CD14-positive monocyte (primary cell): ENCODE measurements around the gene MACROD1. TPM values are rescaled to one million over a fixed set of nuclear protein-coding genes. Genes with fewer than 3 reads are reported as not detected.

Experiments used
- DNase-seq, 3 donors: peaks; one replicate each; pipeline ENCODE4 v3.0.0-alpha.2; 2011 to 2022
- H2AFZ ChIP-seq: 2 replicates; pipeline ENCODE4 v1.6.0; 2012; ENCODE audit warnings: mild to moderate bottlenecking, low read depth, low read length, inconsistent platforms; ENCODE audit not compliant: insufficient read depth, poor library complexity, severe bottlenecking
- H3K27ac ChIP-seq, 2 donors: 1 replicate in 1 of 2; 2 replicates in 1 of 2; pipeline ENCODE4 v1.5.1; 2012 to 2013; ENCODE audit warnings: low read length in 2 of 2, control low read depth in 1 of 2, inconsistent platforms in 1 of 2, low read depth in 1 of 2, mild to moderate bottlenecking in 1 of 2
- H3K27me3 ChIP-seq, 2 donors: one replicate each; pipeline versions ENCODE4 v1.6.0 to v1.6.1; 2011 to 2013; ENCODE audit warnings: low read length in 2 of 2; ENCODE audit not compliant: control insufficient read depth in 2 of 2, insufficient read depth in 2 of 2
- H3K36me3 ChIP-seq, 2 donors: replicated peaks in 1 of 2; 1 replicate in 1 of 2; 2 replicates in 1 of 2; pipeline versions ENCODE4 v1.5.1 to v1.6.1; 2012 to 2013; ENCODE audit warnings: low read length in 2 of 2, control low read depth in 1 of 2, inconsistent platforms in 1 of 2, mild to moderate bottlenecking in 1 of 2; ENCODE audit not compliant: insufficient read depth in 2 of 2, control insufficient read depth in 1 of 2
- H3K4me1 ChIP-seq, 2 donors: 1 replicate in 1 of 2; 2 replicates in 1 of 2; pipeline versions ENCODE4 v1.5.1 to v1.6.1; 2012 to 2013; ENCODE audit warnings: low read length in 2 of 2, control low read depth in 1 of 2, inconsistent platforms in 1 of 2, mild to moderate bottlenecking in 1 of 2, moderate library complexity in 1 of 2; ENCODE audit not compliant: insufficient read depth in 2 of 2, control insufficient read depth in 1 of 2
- H3K4me2 ChIP-seq: replicated peaks from 2 replicates; pipeline ENCODE3; 2012; ENCODE audit warnings: low read length, moderate library complexity, mild to moderate bottlenecking; ENCODE audit not compliant: poor library complexity, severe bottlenecking; ENCODE audit errors: extremely low read depth
- H3K4me3 ChIP-seq, 3 experiments: fragments of 200-600 bp in 1 of 3; sonication (generic) in 1 of 3; replicated peaks in 1 of 3; 1 replicate in 2 of 3; 2 replicates in 1 of 3; pipeline ENCODE4 v1.5.1; 2011 to 2013; ENCODE audit warnings: low read length in 3 of 3, mild to moderate bottlenecking in 3 of 3, control low read depth in 2 of 3, low read depth in 2 of 3, inconsistent platforms in 1 of 3, moderate library complexity in 1 of 3
- H3K79me2 ChIP-seq: 2 replicates; pipeline ENCODE4 v1.6.0; 2012; ENCODE audit warnings: mild to moderate bottlenecking, control low read depth, inconsistent platforms, low read length, moderate library complexity; ENCODE audit not compliant: insufficient read depth
- H3K9ac ChIP-seq: 2 replicates; pipeline ENCODE4 v1.6.0; 2017; ENCODE audit warnings: low read length, mild to moderate bottlenecking; ENCODE audit not compliant: insufficient read depth, poor library complexity, severe bottlenecking
- H3K9me3 ChIP-seq, 2 donors: replicated peaks in 1 of 2; 1 replicate in 1 of 2; 2 replicates in 1 of 2; pipeline versions ENCODE4 v1.5.1 to v1.6.1; 2012 to 2013; ENCODE audit warnings: low read length in 2 of 2, control low read depth in 1 of 2; ENCODE audit not compliant: control insufficient read depth in 1 of 2, insufficient read depth in 1 of 2
- H4K20me1 ChIP-seq: 2 replicates; pipeline ENCODE4 v1.6.0; 2012; ENCODE audit warnings: mild to moderate bottlenecking, low read length, control low read depth, moderate library complexity; ENCODE audit not compliant: insufficient read depth
- H3K27ac Mint-ChIP-seq, 7 donors: one replicate each; pipeline ENCODE4 v1.8.0; 2020; ENCODE audit warnings: mild to moderate bottlenecking in 7 of 7, mixed read lengths in 7 of 7, moderate library complexity in 6 of 7, inconsistent platforms in 2 of 7
- H3K27me3 Mint-ChIP-seq, 3 donors: one replicate each; pipeline ENCODE4 v1.8.0; 2021 to 2022; ENCODE audit warnings: low read depth in 3 of 3, mild to moderate bottlenecking in 3 of 3, mixed read lengths in 3 of 3, moderate library complexity in 3 of 3, inconsistent platforms in 1 of 3
- H3K36me3 Mint-ChIP-seq, 2 donors: one replicate each; pipeline ENCODE4 v1.8.0; 2020; ENCODE audit warnings: mixed read lengths in 2 of 2, inconsistent platforms in 1 of 2, mild to moderate bottlenecking in 1 of 2
- H3K4me1 Mint-ChIP-seq: one replicate; pipeline ENCODE4 v1.8.0; 2020; ENCODE audit warnings: mild to moderate bottlenecking, mixed read lengths
- H3K4me3 Mint-ChIP-seq, 2 donors: one replicate each; pipeline ENCODE4 v1.8.0; 2020; ENCODE audit warnings: mild to moderate bottlenecking in 2 of 2, mixed read lengths in 2 of 2, moderate library complexity in 1 of 2
- H3K9me3 Mint-ChIP-seq, 7 donors: one replicate each; pipeline ENCODE4 v1.8.0; 2020 to 2022; ENCODE audit warnings: mixed read lengths in 7 of 7, mild to moderate bottlenecking in 6 of 7, moderate library complexity in 6 of 7, inconsistent platforms in 2 of 7
- WGBS: methylation state at CpG from one replicate; pipeline ENCODE4 v1.1.5; 2013; ENCODE audit warnings: missing lambda C conversion rate; ENCODE audit not compliant: insufficient coverage; 5-methylcytosine and 5-hydroxymethylcytosine counted together
- intact Hi-C, 2 donors: fragments of 100-400 bp; cut with micrococcal nuclease; formaldehyde crosslinking; loops; one replicate each; pipeline versions ENCODE4 v1.15.0 to v1.15.1; 2023
- polyA plus RNA-seq, 3 donors: library from polyadenylated mRNA; depleted of rRNA in 1 of 3; unstranded in 2 of 3; stranded (reverse) in 1 of 3; fragments of 300-500 nt in 2 of 3; fragments of >200 nt in 1 of 3; fragmentation: Illumina TruSeq in 2 of 3; gene quantifications; 1 replicate in 2 of 3; 2 replicates in 1 of 3; pipeline ENCODE4 v1.2.3, GENCODE V29; 2012 to 2021
- TF ChIP-seq, protein P1 (sequence below): fragments of 200-600 bp; IDR thresholded peaks from one replicate; pipeline ENCODE4 v1.8.0; 2022; ENCODE audit warnings: antibody characterized with exemption, mild to moderate bottlenecking

MACROD1 gene
- polyA plus RNA-seq, 3 donors: 1.5 to 2.4 (median 2.2) TPM

DNA sequence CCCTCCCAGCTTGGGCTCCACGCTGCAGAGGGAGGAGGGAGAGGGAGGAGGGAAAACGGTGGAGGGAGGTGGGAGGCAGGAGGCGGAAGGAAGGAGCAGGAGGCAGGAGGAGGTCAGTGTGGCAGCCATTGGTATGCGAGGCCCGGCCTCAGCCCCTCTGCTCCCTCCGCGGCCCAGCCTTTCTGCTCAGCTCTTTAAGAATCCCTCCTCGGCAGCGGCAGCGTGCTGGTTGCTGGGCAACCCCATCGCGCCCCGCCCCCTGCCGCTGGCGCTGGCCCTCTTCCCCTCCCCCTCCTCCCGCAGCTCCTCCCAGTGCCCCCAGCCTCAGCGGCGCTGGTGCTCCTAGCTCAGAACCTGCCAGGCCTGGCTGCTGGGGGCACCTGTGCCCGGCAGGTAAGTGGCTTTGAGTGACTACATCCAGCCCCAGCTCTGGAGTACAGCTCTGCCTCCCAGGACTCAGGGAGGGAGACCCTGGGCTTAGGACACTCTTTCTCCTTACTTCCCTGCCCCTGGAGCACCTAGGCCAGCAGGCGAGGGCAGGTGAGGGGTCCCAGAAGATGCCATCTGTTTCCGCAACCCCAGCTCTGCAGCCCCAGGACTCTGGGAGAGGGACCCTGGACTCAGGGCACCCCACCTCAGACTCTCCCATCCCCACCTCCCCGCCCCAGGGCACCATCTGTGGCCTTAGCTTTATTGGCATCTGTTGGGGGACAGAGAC, 137.4 kb downstream of the MACROD1 start:
- no peaks in the 10 kb centered on the region for H3K79me2 ChIP-seq
- TF ChIP-seq, protein P1, sequence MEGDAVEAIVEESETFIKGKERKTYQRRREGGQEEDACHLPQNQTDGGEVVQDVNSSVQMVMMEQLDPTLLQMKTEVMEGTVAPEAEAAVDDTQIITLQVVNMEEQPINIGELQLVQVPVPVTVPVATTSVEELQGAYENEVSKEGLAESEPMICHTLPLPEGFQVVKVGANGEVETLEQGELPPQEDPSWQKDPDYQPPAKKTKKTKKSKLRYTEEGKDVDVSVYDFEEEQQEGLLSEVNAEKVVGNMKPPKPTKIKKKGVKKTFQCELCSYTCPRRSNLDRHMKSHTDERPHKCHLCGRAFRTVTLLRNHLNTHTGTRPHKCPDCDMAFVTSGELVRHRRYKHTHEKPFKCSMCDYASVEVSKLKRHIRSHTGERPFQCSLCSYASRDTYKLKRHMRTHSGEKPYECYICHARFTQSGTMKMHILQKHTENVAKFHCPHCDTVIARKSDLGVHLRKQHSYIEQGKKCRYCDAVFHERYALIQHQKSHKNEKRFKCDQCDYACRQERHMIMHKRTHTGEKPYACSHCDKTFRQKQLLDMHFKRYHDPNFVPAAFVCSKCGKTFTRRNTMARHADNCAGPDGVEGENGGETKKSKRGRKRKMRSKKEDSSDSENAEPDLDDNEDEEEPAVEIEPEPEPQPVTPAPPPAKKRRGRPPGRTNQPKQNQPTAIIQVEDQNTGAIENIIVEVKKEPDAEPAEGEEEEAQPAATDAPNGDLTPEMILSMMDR: no peak
- H3K9me3 ChIP-seq: no peaks in the 10 kb centered on the region
- peak overlapping the region; percentile 59 for H3K9ac ChIP-seq
- no peaks in the 10 kb centered on the region for H3K9me3 Mint-ChIP-seq
- peaks cover 0 to 8% of the 10 kb centered on the region in 2 donors for H3K27me3 ChIP-seq
- peak overlapping the region; percentile 85 for H2AFZ ChIP-seq
- peak overlapping the region; percentile 94 for H3K4me2 ChIP-seq
- H3K4me3 ChIP-seq: peak overlapping the region; percentile 3 to 80 (median 41)
- WGBS: 10% methylated on average over 17 of the region's 22 CpGs
- peaks cover 23% of the 10 kb centered on the region for H3K4me1 Mint-ChIP-seq
- peak in 2 of 3 donors; percentile 8 to 16 for DNase-seq
- H4K20me1 ChIP-seq: no peaks in the 10 kb centered on the region
- peak overlapping the region; percentile 41 to 63 for H3K4me3 Mint-ChIP-seq
- peaks cover 12 to 16% (median 13%) of the 10 kb centered on the region in 3 donors for H3K27me3 Mint-ChIP-seq
- no peak overlapping the region for H3K27ac Mint-ChIP-seq
- H3K27ac ChIP-seq: peak overlapping the region; percentile 67 to 73
- peaks cover 23 to 25% of the 10 kb centered on the region in 2 donors for H3K4me1 ChIP-seq
- intact Hi-C loops: no loop called here
- H3K36me3 ChIP-seq: no peaks in the 10 kb centered on the region
- H3K36me3 Mint-ChIP-seq: no peaks in the 10 kb centered on the region

GRCh38 chr11:64027651-64028397, 138.1 kb downstream of the MACROD1 start:
- TF ChIP-seq, protein P1: no peak
- Histone ChIP-seq H3K36me3 (no peaks in the 10 kb centered on the region), H3K27me3 (peaks cover 0 to 2% of the 10 kb centered on the region in 2 donors), H3K9me3 (no peaks in the 10 kb centered on the region), H3K4me1 (peaks cover 23 to 25% of the 10 kb centered on the region in 2 donors), H3K79me2 (no peaks in the 10 kb centered on the region), H4K20me1 (no peaks in the 10 kb centered on the region), H3K27ac (peak overlapping the region; percentile 67 to 73), H3K4me3 (peak overlapping the region; percentile 3 to 80 (median 41)), H2AFZ (peak overlapping the region; percentile 85), H3K9ac (peak overlapping the region; percentile 59), H3K4me2 (peak overlapping the region; percentile 94)
- intact Hi-C loops: no loop called here
- Mint-ChIP-seq H3K27me3 (peaks cover 6 to 10% (median 9%) of the 10 kb centered on the region in 3 donors), H3K36me3 (no peaks in the 10 kb centered on the region), H3K4me3 (peak overlapping the region; percentile 67 to 70), H3K4me1 (peaks cover 22% of the 10 kb centered on the region), H3K9me3 (no peaks in the 10 kb centered on the region), H3K27ac (peak overlapping the region in 6 of 7 donors; percentile 37 to 83 (median 59))
- DNase-seq: peak; percentile 31 to 32 (median 32)
- 4% methylated on average over 10 of the region's 20 CpGs for WGBS
